GM18951 (cell line): ENCODE measurements around the gene DCANP1.

Experiments used
- POLR2A ChIP-seq: IDR thresholded peaks from 4 replicates; pipeline ENCODE4 v1.6.1; 2011; ENCODE audit warnings: mild to moderate bottlenecking; ENCODE audit not compliant: insufficient read length, insufficient read depth; ENCODE audit errors: extremely low read depth
- in situ Hi-C: fragments of 300-500 bp; cut with MboI; formaldehyde crosslinking; loops from one replicate; pipeline ENCODE4 v1.12.0; 2022; ENCODE audit warnings: low sequenced_read_pairs, mixed read lengths, inconsistent platforms; ENCODE audit not compliant: unreplicated experiment

The DCANP1 gene

GRCh38 chr5:135435467-135436330 is 11.4 kb downstream of the DCANP1 start:
- no peak for TF ChIP-seq POLR2A
- in situ Hi-C loops, result no loop called here

- in situ Hi-C loops, result no loop called here
- no peak for TF ChIP-seq POLR2A
Measured at GRCh38 chr5:135434591-135435466, 12.3 kb downstream of the DCANP1 start.

- TF ChIP-seq POLR2A, result no peak
- in situ Hi-C loops, result no loop called here
Measured at GRCh38 chr5:135433681-135434426, 13.3 kb downstream of the DCANP1 start.

GRCh38 chr5:135432113-135432512 is 15.0 kb downstream of the DCANP1 start:
- TF ChIP-seq POLR2A, result no peak
- in situ Hi-C loops, result no loop called here

- in situ Hi-C loops, result no loop called here
Measured at GRCh38 chr5:135430135-135430437, 17.1 kb downstream of the DCANP1 start.

GRCh38 chr5:135429301-135430134 is 17.6 kb downstream of the DCANP1 start:
- no peak for TF ChIP-seq POLR2A
- in situ Hi-C loops, result no loop called here

More at GRCh38 chr5:135430135-135430437, 17.1 kb downstream of the DCANP1 start:
- TF ChIP-seq POLR2A, result no peak

- no peak for TF ChIP-seq POLR2A
- in situ Hi-C loops, result no loop called here
Measured at GRCh38 chr5:135428586-135428985, 18.6 kb downstream of the DCANP1 start.

- no peak for TF ChIP-seq POLR2A
- in situ Hi-C loops, result no loop called here
Measured at GRCh38 chr5:135426102-135427082, 20.8 kb downstream of the DCANP1 start.

- in situ Hi-C loops, result no loop called here
- TF ChIP-seq POLR2A, result no peak
Measured at GRCh38 chr5:135425641-135426040, 21.5 kb downstream of the DCANP1 start.

GRCh38 chr5:135423846-135424168 is 23.3 kb downstream of the DCANP1 start:
- no peak for TF ChIP-seq POLR2A
- in situ Hi-C loops, result no loop called here

- in situ Hi-C loops, result no loop called here
- no peak for TF ChIP-seq POLR2A
Measured at GRCh38 chr5:135423146-135423845, 23.9 kb downstream of the DCANP1 start.
